HEK293T (cell line): Measurements from ENCODE around the gene CHL1.

Source experiments
- FOXA1 ChIP-seq: fragments of 450-650 bp; IDR thresholded peaks from 2 replicates; pipeline ENCODE4 v1.6.1; 2016; ENCODE audit warnings: mild to moderate bottlenecking
- FOXM1 ChIP-seq: fragments of 450-650 bp; IDR thresholded peaks from 2 replicates; pipeline ENCODE4 v1.6.1; 2017; ENCODE audit warnings: mild to moderate bottlenecking, borderline replicate concordance
- LEF1 ChIP-seq: fragments of 450-650 bp; IDR thresholded peaks from 2 replicates; pipeline ENCODE4 v1.6.1; 2017; ENCODE audit warnings: mild to moderate bottlenecking, borderline replicate concordance
- NFRKB ChIP-seq: fragments of 450-650 bp; IDR thresholded peaks from 2 replicates; pipeline ENCODE4 v1.6.1; 2016; ENCODE audit warnings: mild to moderate bottlenecking, moderate library complexity
- SP1 ChIP-seq: fragments of 450-650 bp; IDR thresholded peaks from 2 replicates; pipeline ENCODE4 v1.6.1; 2017

DNA sequence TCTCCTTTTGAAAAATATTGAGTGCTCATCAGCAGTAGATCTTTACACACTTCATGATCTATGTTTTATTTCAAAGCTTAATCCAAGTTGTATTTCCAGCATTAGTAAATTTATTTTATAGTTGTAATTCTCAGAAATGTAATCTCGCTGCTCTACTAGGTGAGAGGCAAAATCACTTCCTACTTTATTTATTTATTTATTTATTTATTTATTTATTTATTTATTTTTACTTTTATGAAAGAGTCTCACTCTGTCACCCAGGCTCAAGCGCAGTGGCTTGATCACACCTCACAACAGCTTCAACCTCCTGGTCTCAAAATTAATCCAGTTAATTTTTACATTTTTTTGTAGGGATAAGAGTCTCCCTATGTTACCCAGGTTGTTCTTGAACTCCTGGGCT is 127.9 kb downstream of the CHL1 start:
- TF ChIP-seq NFRKB (no peak), FOXM1 (no peak), SP1 (no peak), FOXA1 (no peak), LEF1 (no peak)
